DOHH2 (cell line): Measurements from ENCODE around the gene DCAF15.

Source experiments
- CTCF ChIP-seq: fragments of 200-600 bp; sonication (generic); IDR thresholded peaks from one replicate; pipeline ENCODE4 v1.5.1; 2014; ENCODE audit warnings: antibody characterized with exemption, mild to moderate bottlenecking, low read depth, low read length; ENCODE audit not compliant: poor library complexity, severe bottlenecking
- EZH2phosphoT487 ChIP-seq: fragments of 200-600 bp; sonication (generic); IDR thresholded peaks from 2 replicates; pipeline ENCODE4 v1.6.1; 2017; ENCODE audit warnings: borderline replicate concordance, mild to moderate bottlenecking, antibody characterized with exemption, low read length, moderate library complexity, mixed read lengths

- TF ChIP-seq CTCF, result no peak
- no peak for TF ChIP-seq EZH2phosphoT487
These were observed 13.8 kb downstream of the DCAF15 start for GRCh38 chr19:13965926-13966683.
